ENCODE data around the gene HECW1.

HECW1 gene

DNA sequence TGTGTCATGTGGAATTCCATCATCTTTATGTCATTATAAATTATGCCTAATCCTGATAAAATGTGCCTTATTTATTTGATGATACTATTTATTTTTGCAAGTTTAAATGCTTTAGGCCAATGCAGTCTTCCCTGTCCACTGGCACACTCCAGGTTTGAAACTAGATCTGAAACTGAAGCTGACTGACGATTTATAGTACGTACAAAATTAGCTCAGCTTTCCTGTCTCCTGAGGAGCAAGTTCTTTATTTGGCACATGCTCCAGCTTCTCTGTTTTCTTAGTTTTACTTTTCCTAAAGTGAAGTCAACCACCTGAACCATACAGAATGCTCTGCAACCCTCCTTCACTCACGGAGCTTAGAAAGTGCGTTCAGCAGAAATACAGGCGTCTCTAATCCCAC is 164.1 kb downstream of the HECW1 start:
- FAIRE-seq = no peak

GRCh38 chr7:43278088-43278644 is 165.7 kb downstream of the HECW1 start:
- FAIRE-seq = no peak

GRCh38 chr7:43281268-43281667 is 168.8 kb downstream of the HECW1 start:
- FAIRE-seq = no peak

DNA sequence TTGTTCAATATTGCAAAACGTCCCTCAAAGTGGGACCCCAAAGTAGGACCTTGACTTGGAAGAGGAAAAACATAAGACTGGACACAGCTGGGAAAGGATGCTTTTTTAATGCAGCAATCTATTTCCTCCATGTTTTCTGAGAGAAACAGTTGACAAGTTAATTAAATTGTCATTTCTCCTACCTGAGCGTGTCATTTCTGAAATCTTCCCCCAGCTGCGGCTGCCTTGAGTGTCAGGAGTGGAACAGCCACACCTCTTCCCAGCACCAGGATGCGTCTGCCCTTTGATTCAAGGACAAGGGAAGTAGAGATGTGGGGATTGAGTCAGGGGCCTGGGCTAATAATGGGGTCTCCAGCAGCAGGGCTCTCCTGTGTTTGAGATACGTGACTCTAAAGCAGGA is 171.3 kb downstream of the HECW1 start:
- no peak for FAIRE-seq

DNA sequence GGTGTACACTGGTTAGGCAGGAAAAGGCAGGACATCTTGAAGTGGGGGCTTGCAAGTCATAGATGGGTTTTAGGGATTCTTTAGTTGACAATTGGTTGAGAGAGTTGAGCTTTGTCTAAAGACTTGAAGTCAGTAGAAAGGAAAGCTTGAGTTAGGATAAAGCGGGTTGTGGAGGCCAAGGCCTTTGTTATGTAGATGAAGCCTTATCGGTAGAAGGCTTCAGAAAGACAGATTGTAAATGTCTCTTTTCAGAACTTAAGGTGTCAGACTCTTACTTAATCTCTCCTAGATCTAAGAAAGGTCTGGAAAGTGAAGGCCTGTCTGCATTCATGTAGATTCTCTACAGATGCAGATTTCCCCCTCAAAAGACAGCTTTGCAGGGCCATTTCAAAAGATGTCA is 177.4 kb downstream of the HECW1 start:
- FAIRE-seq = no peak

GRCh38 chr7:43290978-43291377 is 178.5 kb downstream of the HECW1 start:
- no peak for FAIRE-seq

- no peak for FAIRE-seq
Observed at GRCh38 chr7:43291789-43292188, 179.3 kb downstream of the HECW1 start.

- no peak for FAIRE-seq
Observed at GRCh38 chr7:43292384-43292783, 179.9 kb downstream of the HECW1 start.

DNA sequence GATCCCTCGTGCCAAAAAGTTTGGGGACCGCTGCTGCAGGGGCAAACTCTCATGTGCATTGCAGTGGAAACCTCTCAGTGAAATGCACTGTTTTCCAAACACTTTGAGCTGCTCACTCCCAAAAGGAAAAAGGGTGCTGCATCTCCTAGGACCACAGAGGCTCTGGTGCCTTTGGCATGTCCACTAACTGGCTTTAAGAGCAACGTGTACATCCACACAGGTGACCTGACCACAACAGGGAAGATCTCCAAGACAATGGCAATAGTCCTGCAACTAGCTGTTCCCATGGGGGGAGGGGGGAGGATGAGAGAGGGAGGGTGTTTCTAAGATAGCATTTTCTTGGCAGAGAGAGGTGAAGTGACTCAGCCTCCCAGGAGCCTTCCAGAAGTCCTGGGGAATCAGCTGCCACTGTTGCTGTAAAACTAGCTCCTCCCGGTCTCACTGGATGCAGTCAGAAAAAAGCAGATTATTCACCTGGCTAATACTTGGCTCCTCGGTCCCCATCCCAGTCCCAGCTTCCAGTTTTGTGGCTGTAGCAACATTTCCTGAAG is 181.7 kb downstream of the HECW1 start:
- FAIRE-seq = no peak

DNA sequence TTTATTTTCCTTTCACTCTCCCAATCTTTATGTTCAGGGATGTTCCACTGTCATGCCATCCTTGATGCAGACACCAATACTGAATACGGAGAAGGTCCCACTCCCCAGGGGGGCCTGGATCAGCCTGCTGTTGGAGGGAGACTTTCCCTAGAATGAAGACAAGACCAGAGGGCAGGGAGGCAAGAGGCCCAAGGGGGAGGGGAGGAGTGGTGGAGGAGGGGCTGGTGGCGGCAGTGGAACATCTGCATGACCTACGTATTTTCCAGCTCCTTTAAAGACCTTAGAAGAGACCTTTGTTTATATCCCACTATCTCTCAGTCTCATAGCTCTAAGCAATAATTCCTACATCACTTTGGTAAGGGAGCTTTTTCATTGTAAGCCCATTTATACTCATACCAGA is 183.0 kb downstream of the HECW1 start:
- FAIRE-seq = no peak

DNA sequence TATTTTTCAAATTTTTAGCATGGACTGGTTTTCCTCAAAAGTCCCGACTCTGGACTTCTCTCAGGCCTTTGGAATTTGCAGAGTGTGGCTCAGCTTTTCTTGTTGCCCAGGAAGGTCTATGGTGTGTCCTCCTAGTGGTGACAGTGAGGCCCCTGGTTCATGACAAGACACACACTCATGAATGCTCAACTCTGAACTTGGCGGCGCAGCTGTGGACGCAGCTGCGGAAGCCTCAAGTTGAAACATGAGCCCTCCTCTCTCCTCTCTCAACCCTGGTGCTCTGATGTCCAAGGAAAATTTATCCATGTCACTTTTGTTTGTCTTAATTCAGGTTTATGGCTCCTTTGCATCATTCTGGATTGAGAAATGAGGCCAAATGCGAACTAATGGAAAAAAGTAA is 183.9 kb downstream of the HECW1 start:
- no peak for FAIRE-seq

DNA sequence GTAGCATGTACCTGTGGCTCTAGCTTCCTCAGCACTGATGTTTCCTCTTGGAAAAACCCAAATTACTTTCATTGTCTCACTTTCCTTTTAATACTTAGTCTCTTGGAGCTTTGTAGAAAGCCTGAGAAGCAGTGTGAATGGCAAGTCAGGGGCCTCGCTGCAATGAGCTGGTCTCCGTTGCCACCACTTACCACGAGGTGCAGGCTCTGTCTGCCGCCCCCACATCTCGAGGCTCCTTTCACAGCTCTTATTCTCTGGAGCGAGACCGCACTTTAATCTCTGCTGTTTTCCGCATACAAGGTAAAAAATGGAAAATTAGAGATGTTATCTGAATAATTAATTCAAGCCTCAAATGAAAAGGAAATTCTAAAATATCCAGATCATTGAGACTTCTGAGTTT is 186.2 kb downstream of the HECW1 start:
- FAIRE-seq = no peak

DNA sequence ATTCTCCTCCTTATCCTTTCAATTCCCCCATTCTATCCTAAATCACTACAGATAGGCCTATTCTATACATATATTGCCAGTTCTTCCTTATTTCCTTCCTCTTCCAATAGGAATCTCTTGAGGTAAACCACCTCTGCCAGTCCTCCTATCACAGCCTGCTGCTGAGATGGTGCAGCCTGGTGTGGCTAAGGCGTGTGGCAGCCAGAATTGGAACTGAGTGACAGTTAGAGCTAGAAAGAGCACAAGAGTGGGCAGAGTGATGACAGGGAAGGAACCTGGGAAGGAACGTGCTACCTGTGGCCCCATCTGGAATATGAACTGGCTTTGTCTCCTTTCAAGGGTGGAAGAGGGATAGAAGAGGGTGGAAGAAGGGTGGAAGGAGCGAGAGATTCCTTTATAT is 187.7 kb downstream of the HECW1 start:
- FAIRE-seq = no peak

GRCh38 chr7:43302211-43302711 is 189.8 kb downstream of the HECW1 start:
- no peak for FAIRE-seq

- no peak for FAIRE-seq
Observed at GRCh38 chr7:43302773-43303460, 190.5 kb downstream of the HECW1 start.

- FAIRE-seq = no peak
Observed at GRCh38 chr7:43303740-43304241, 191.3 kb downstream of the HECW1 start.

- no peak for FAIRE-seq
Observed at GRCh38 chr7:43306404-43306803, 194.0 kb downstream of the HECW1 start.

- no peak for FAIRE-seq
Observed at GRCh38 chr7:43307522-43307921, 195.1 kb downstream of the HECW1 start.

DNA sequence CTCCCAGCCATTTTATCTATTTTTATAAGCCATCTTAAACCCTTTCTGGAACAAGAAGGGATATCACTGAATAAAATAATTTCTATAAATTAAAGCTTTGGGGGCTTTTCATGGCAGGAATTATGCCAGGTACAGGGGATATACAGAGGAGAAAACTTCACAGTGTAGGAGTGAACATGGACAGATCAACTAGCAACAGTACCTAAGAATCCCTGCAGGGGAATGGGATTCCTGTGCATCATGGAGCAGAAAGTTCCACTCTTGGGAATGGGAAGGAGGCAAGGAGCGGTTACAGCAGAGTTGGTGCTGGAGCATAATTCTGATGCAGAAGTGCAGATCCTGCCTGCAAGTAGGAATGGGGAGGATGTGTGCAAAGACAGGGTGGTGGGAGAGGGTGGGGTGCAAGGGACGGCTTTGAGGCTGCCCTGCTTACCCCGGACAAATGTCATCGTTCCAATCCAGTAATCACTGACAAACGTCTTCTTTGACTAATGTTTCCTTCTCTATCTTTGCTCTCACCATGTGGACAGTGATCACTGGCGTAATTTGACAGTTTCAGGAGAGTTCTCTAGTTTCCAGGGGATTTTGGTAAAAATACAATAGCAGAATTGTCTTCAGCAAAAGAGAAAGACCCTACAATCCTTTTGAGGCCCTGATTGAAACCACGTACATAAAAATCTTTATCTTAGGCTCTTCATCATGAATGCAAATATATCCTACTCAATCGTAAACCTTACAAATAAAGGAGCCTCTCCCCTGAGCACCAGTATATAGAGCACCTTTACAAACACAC is 196.7 kb downstream of the HECW1 start:
- FAIRE-seq = no peak

- FAIRE-seq = no peak
Observed at GRCh38 chr7:43309706-43310022, 197.2 kb downstream of the HECW1 start.

DNA sequence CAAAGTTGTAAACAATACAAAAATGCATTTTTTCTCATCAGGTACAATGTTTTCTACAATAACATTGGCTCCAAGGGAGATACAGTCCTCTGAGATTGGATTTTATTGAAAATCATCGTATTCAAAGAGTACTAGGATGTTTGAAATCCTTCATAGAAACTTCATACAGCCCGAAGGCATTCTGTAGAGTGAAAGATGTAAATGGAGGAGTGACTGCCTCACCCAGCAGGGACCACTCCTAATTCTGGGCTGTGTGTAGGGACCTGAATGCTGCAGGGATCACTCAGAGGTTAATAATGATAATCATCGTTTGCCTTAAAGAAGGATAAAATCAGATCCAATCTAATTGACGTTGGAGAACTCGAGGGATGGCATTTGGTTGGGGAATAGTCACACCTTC is 198.6 kb downstream of the HECW1 start:
- FAIRE-seq = no peak

GRCh38 chr7:43311694-43312093 is 199.2 kb downstream of the HECW1 start:
- no peak for FAIRE-seq

DNA sequence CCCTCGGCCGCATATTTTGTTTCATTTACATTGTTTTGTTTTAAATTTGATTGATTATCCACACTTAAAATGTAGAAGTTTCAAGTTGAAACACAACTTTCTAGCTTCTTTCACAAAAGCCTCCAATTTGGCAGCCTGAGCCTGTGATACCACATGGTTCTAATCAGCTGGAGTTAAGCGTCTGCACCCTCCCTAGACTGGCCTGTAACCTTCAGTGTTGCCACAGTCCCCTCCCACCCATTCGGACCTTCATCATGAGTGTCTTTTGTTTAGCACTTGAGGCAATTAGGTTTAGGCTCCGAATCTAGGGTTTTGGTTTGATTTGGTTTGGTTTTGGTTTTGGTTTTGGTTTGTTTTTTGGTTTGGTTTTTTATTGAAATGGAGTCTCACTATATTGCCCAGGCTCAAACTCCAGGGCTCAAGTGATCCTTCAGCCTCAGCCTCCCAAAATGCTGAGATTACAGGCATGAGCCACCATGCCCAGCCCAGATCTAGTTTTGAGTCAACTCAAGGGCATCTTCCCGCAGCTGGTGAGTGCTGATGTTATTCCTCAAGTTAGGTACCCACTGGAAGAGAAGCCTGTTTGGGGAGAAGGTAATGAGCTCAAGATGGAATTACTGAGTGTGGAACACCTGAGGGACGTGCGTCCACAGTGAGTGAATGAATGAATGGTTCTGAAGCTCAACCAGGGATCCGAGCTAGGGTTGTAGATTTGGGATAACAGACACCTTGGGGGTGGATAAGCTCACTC is 201.4 kb downstream of the HECW1 start:
- FAIRE-seq = no peak

Data from islet of Langerhans (tissue), 1 donor.